HG02981 (cell line): ENCODE data around the gene SLC47A2.

Experiments used
- ATAC-seq: cut with Tn5 transposase; IDR thresholded peaks from one replicate; pipeline ENCODE4 v1.9.1; 2021; ENCODE audit warnings: mild to moderate bottlenecking, moderate library complexity; ENCODE audit not compliant: unreplicated experiment

The SLC47A2 gene

GRCh38 chr17:19747829-19748806 lies 31.7 kb upstream of the SLC47A2 start, which contains the start of gene ALDH3A1:
Gene ALDH3A1, minus strand, starts transcription at chr17:19748298. Its CDS starts 3,169 bp downstream, at chr17:19745129.
- no peak for ATAC-seq

- no peak for ATAC-seq
These were observed 30.9 kb upstream of the SLC47A2 start for GRCh38 chr17:19747159-19747719.

GRCh38 chr17:19746517-19746916 lies 30.1 kb upstream of the SLC47A2 start:
- ATAC-seq = no peak

GRCh38 chr17:19744922-19745757 lies 28.8 kb upstream of the SLC47A2 start:
- ATAC-seq = no peak

- no peak for ATAC-seq
These were observed 28.1 kb upstream of the SLC47A2 start for GRCh38 chr17:19744492-19744891.

GRCh38 chr17:19743101-19744100 lies 27.0 kb upstream of the SLC47A2 start:
- no peak for ATAC-seq

GRCh38 chr17:19742495-19742894 lies 26.1 kb upstream of the SLC47A2 start:
- no peak for ATAC-seq

- no peak for ATAC-seq
These were observed 25.6 kb upstream of the SLC47A2 start for GRCh38 chr17:19741832-19742457.

- no peak for ATAC-seq
These were observed 24.5 kb upstream of the SLC47A2 start for GRCh38 chr17:19740933-19741332.

- ATAC-seq = no peak
These were observed 23.1 kb upstream of the SLC47A2 start for GRCh38 chr17:19739241-19740201.

- ATAC-seq = no peak
These were observed 22.4 kb upstream of the SLC47A2 start for GRCh38 chr17:19738757-19739156.

- ATAC-seq = no peak
These were observed 21.7 kb upstream of the SLC47A2 start for GRCh38 chr17:19738073-19738449.

- no peak for ATAC-seq
These were observed 21.1 kb upstream of the SLC47A2 start for GRCh38 chr17:19737305-19738072.

GRCh38 chr17:19736071-19736470 lies 19.7 kb upstream of the SLC47A2 start:
- no peak for ATAC-seq

- no peak for ATAC-seq
These were observed 17.7 kb upstream of the SLC47A2 start for GRCh38 chr17:19733953-19734526.

- no peak for ATAC-seq
These were observed 15.2 kb upstream of the SLC47A2 start for GRCh38 chr17:19731626-19732025.

GRCh38 chr17:19730843-19731242 lies 14.5 kb upstream of the SLC47A2 start:
- ATAC-seq = no peak
